SJCRH30 (cell line): Measurements from ENCODE around the gene PDGFRA. TPM values are rescaled to one million over a fixed set of nuclear protein-coding genes. Genes with fewer than 3 reads are reported as not detected.

Experiments
- total RNA-seq: library from RNA; depleted of rRNA; stranded (reverse); fragments of >200 nt; shearing (Covaris generic); gene quantifications from 2 replicates; pipeline ENCODE4 v1.2.3, GENCODE V29; 2014; rRNA removed

The PDGFRA gene
- total RNA-seq, 1 experiment from 2014 or later, result 20.7 TPM

Other genes starting within 250 kb of the PDGFRA start
- gene CHIC2, start 164.7 kb upstream of the PDGFRA start, total RNA-seq, result 35.3 and 39.1 TPM in 2 replicates
- gene GSX2, start 129.1 kb upstream of the PDGFRA start, total RNA-seq, result 0.34 TPM in 1 of 2 replicates, not detected in the other